Vagina (tissue), 2 donors: Measurements from ENCODE around the gene ARHGAP35. TPM values are rescaled to one million over a fixed set of nuclear protein-coding genes. Genes with fewer than 3 reads are reported as not detected.

Experiments
- DNase-seq, 2 donors: peaks; one replicate each; pipeline ENCODE4 v3.0.0-alpha.2; 2017; ENCODE audit errors: extremely low spot score in 2 of 2
- H3K27ac ChIP-seq: fragments of 200-600 bp; sonication (generic); one replicate; pipeline ENCODE4 v1.5.1; 2019
- H3K27me3 ChIP-seq: fragments of 200-600 bp; sonication (generic); one replicate; pipeline ENCODE4 v1.5.1; 2019
- H3K36me3 ChIP-seq, 2 donors: fragments of 200-600 bp; sonication (generic); one replicate each; pipeline ENCODE4 v1.5.1; 2017 to 2019
- H3K4me1 ChIP-seq: fragments of 200-600 bp; sonication (generic); one replicate; pipeline ENCODE4 v1.5.1; 2019
- H3K4me3 ChIP-seq, 2 donors: fragments of 200-600 bp; sonication (generic); 1 replicate in 1 of 2; 2 replicates in 1 of 2; pipeline ENCODE4 v1.5.1; 2016 to 2019
- H3K9me3 ChIP-seq: fragments of 200-600 bp; sonication (generic); one replicate; pipeline ENCODE4 v1.5.1; 2019
- CTCF ChIP-seq, 3 experiments: fragments of 450-650 bp in 2 of 3; fragments of 200-600 bp in 1 of 3; sonication (generic) in 1 of 3; IDR thresholded peaks; one replicate each; pipeline ENCODE4 v1.5.1; 2017 to 2019; ENCODE audit warnings: antibody characterized with exemption in 3 of 3, mild to moderate bottlenecking in 2 of 3, moderate library complexity in 2 of 3
- POLR2A ChIP-seq, 2 donors: fragments of 450-650 bp; IDR thresholded peaks; one replicate each; pipeline ENCODE4 v1.6.1; 2017; ENCODE audit warnings: antibody characterized with exemption in 2 of 2, mild to moderate bottlenecking in 2 of 2, moderate library complexity in 2 of 2
- POLR2AphosphoS5 ChIP-seq, 2 donors: sonication (generic); formaldehyde crosslinking; IDR thresholded peaks; one replicate each; pipeline ENCODE4 v1.9.0; 2017; ENCODE audit warnings: antibody characterized with exemption in 2 of 2, mild to moderate bottlenecking in 2 of 2, low read depth in 1 of 2; ENCODE audit not compliant: insufficient read depth in 1 of 2
- intact Hi-C: fragments of 100-400 bp; cut with DNase I; formaldehyde crosslinking; loops from one replicate; pipeline ENCODE4 v1.15.1; 2023
- total RNA-seq: library from RNA; depleted of rRNA; stranded (reverse); fragments of >200 nt; gene quantifications from one replicate; pipeline ENCODE4 v1.2.3, GENCODE V29; 2016

ARHGAP35 gene
- total RNA-seq, 1 donor from 2014 or later, result 42.5 TPM

- DNase-seq, result no peak
- H3K4me1 ChIP-seq, result peaks cover 22% of the 10 kb centered on the region
- intact Hi-C loops, result loop anchor here (2.0 kb wide), 1 partner anchor 83 kb away; no protein-coding TSS in a partner anchor
Observed at GRCh38 chr19:46839752-46840497, 20.9 kb upstream of the ARHGAP35 start.

GRCh38 chr19:46840498-46840942 lies 20.3 kb upstream of the ARHGAP35 start:
- H3K27me3 ChIP-seq, result no peaks in the 10 kb centered on the region
- H3K36me3 ChIP-seq, result peaks cover 0 to 35% of the 10 kb centered on the region in 2 donors
- peaks cover 22% of the 10 kb centered on the region for H3K4me1 ChIP-seq
- H3K4me3 ChIP-seq, result no peak overlapping the region
- peak overlapping the region; percentile 70 for H3K27ac ChIP-seq
- TF ChIP-seq POLR2AphosphoS5 (IDR thresholded peaks at IDR 0.05; ENCODE audit: insufficient read depth in 1 of 2, low read depth in 1 of 2), result peak; percentile 43 to 51
- peak; percentile 59 to 92 (median 62) for TF ChIP-seq CTCF (IDR thresholded peaks at IDR 0.05)
- TF ChIP-seq POLR2A (IDR thresholded peaks at IDR 0.05), result no peak
- DNase-seq, result no peak
- intact Hi-C loops, result loop anchor here (2.0 kb wide), 1 partner anchor 84 kb away; no protein-coding TSS in a partner anchor
- no peaks in the 10 kb centered on the region for H3K9me3 ChIP-seq

More at GRCh38 chr19:46839752-46840497, 20.9 kb upstream of the ARHGAP35 start:
- Histone ChIP-seq H3K27ac (peak overlapping the region; percentile 70), H3K4me3 (no peak overlapping the region), H3K27me3 (no peaks in the 10 kb centered on the region), H3K9me3 (no peaks in the 10 kb centered on the region), H3K36me3 (peaks cover 0 to 35% of the 10 kb centered on the region in 2 donors)
- TF ChIP-seq POLR2AphosphoS5 (IDR thresholded peaks at IDR 0.05; ENCODE audit: insufficient read depth in 1 of 2, low read depth in 1 of 2) (no peak), POLR2A (IDR thresholded peaks at IDR 0.05) (no peak), CTCF (IDR thresholded peaks at IDR 0.05) (no peak)

- Histone ChIP-seq H3K4me3 (no peak overlapping the region), H3K36me3 (peaks cover 0 to 35% of the 10 kb centered on the region in 2 donors), H3K9me3 (no peaks in the 10 kb centered on the region), H3K27ac (peak overlapping the region; percentile 70), H3K27me3 (no peaks in the 10 kb centered on the region), H3K4me1 (peaks cover 16% of the 10 kb centered on the region)
- no peak for TF ChIP-seq CTCF (IDR thresholded peaks at IDR 0.05)
- no peak for TF ChIP-seq POLR2A (IDR thresholded peaks at IDR 0.05)
- peak; percentile 27 to 36 for TF ChIP-seq POLR2AphosphoS5 (IDR thresholded peaks at IDR 0.05; ENCODE audit: insufficient read depth in 1 of 2, low read depth in 1 of 2)
- DNase-seq, result no peak
- intact Hi-C loops, result loop anchor here (2.0 kb wide), 1 partner anchor 85 kb away; no protein-coding TSS in a partner anchor
Observed at GRCh38 chr19:46841458-46842083, 19.2 kb upstream of the ARHGAP35 start.

- Histone ChIP-seq H3K4me1 (peaks cover 13% of the 10 kb centered on the region), H3K27me3 (no peaks in the 10 kb centered on the region), H3K36me3 (peaks cover 0 to 33% of the 10 kb centered on the region in 2 donors), H3K4me3 (no peak overlapping the region), H3K9me3 (no peaks in the 10 kb centered on the region), H3K27ac (no peak overlapping the region)
- DNase-seq, result no peak
- intact Hi-C loops, result no loop called here
- no peak for TF ChIP-seq POLR2A (IDR thresholded peaks at IDR 0.05)
- no peak for TF ChIP-seq POLR2AphosphoS5 (IDR thresholded peaks at IDR 0.05; ENCODE audit: insufficient read depth in 1 of 2, low read depth in 1 of 2)
- TF ChIP-seq CTCF (IDR thresholded peaks at IDR 0.05), result no peak
Observed at GRCh38 chr19:46842791-46843190, 18.0 kb upstream of the ARHGAP35 start.
